HepG2 (cell line): ENCODE measurements around the gene LHX1. TPM values are rescaled to one million over a fixed set of nuclear protein-coding genes. Genes with fewer than 3 reads are reported as not detected.

Experiments used
- ARNT ChIP-seq: fragments of 450-650 bp; IDR thresholded peaks from 2 replicates; pipeline ENCODE4 v1.6.1; 2017
- GFI1 ChIP-seq: sonication (generic); formaldehyde crosslinking; IDR thresholded peaks from 2 replicates; pipeline ENCODE4 v1.5.0; 2020; ENCODE audit warnings: missing genetic modification reagents, mild to moderate bottlenecking, borderline replicate concordance
- JARID2 ChIP-seq: sonication (generic); formaldehyde crosslinking; IDR thresholded peaks from 2 replicates; pipeline ENCODE4 v1.8.1; 2023; ENCODE audit warnings: missing genetic modification reagents, inconsistent platforms; ENCODE audit not compliant: insufficient replicate concordance
- JUN ChIP-seq: sonication (generic); formaldehyde crosslinking; IDR thresholded peaks from 2 replicates; pipeline ENCODE4 v1.4.0; 2020; ENCODE audit warnings: mild to moderate bottlenecking, missing genetic modification reagents
- MIER3 ChIP-seq: IDR thresholded peaks from 2 replicates; pipeline ENCODE4 v1.6.1; 2016; ENCODE audit warnings: missing compliant biosample characterization, borderline replicate concordance
- SMAD1 ChIP-seq: sonication (generic); formaldehyde crosslinking; IDR thresholded peaks from 2 replicates; pipeline ENCODE4 v1.4.0; 2020; ENCODE audit warnings: missing genetic modification reagents, low read depth, mild to moderate bottlenecking, borderline replicate concordance
- ZKSCAN5 ChIP-seq: sonication (generic); formaldehyde crosslinking; IDR thresholded peaks from 2 replicates; pipeline ENCODE4 v1.5.1; 2020; ENCODE audit warnings: mild to moderate bottlenecking, missing genetic modification reagents
- ZNF101 ChIP-seq: sonication (generic); formaldehyde crosslinking; IDR thresholded peaks from 2 replicates; pipeline ENCODE4 v1.4.0; 2020; ENCODE audit warnings: mild to moderate bottlenecking, low read depth, missing genetic modification reagents, borderline replicate concordance
- ZNF263 ChIP-seq: sonication (generic); formaldehyde crosslinking; IDR thresholded peaks from 2 replicates; pipeline ENCODE4 v1.4.0; 2020; ENCODE audit warnings: missing genetic modification reagents
- polyA plus RNA-seq, 8 experiments: library from polyadenylated mRNA; depleted of rRNA in 3 of 8; stranded (reverse) in 7 of 8; unstranded in 1 of 8; fragments of >200 nt; fragmentation: Illumina TruSeq in 4 of 8; extraction: Trizol in 4 of 8; gene quantifications; 2 replicates each; pipeline versions ENCODE4 v1.2.1 to v1.2.3, GENCODE V29; 2011 to 2016; ENCODE audit warnings: low read depth in 4 of 8, missing spikeins in 1 of 8, mixed read lengths in 1 of 8; ENCODE audit not compliant: insufficient read depth in 1 of 8
- total RNA-seq, 5 experiments: library from RNA; depleted of rRNA; stranded (reverse); fragments of >200 nt; fragmentation: Illumina TruSeq; extraction: Trizol; gene quantifications; 2 replicates each; pipeline ENCODE4 v1.2.3, GENCODE V29; 2016; ENCODE audit warnings: low read depth in 1 of 5
- TF ChIP-seq, protein P1 (sequence below): sonication (generic); formaldehyde crosslinking; IDR thresholded peaks from 2 replicates; pipeline ENCODE4 v1.4.0; 2020; ENCODE audit warnings: mild to moderate bottlenecking, missing genetic modification reagents
- TF ChIP-seq, protein P2 (sequence below): sonication (generic); formaldehyde crosslinking; IDR thresholded peaks from 2 replicates; pipeline ENCODE4 v1.4.0; 2020; ENCODE audit warnings: missing genetic modification reagents; ENCODE audit errors: not compliant biosample characterization
- TF ChIP-seq, protein P3 (sequence below): IDR thresholded peaks from 2 replicates; pipeline ENCODE4 v1.6.1; 2012; ENCODE audit warnings: low read length, improper control_type of control experiment

Gene LHX1
- total and polyA plus RNA-seq, 2 of the 13 experiments (the other 11 are each of a cell fraction or from before 2014, with no cell fraction given), result not detected

DNA sequence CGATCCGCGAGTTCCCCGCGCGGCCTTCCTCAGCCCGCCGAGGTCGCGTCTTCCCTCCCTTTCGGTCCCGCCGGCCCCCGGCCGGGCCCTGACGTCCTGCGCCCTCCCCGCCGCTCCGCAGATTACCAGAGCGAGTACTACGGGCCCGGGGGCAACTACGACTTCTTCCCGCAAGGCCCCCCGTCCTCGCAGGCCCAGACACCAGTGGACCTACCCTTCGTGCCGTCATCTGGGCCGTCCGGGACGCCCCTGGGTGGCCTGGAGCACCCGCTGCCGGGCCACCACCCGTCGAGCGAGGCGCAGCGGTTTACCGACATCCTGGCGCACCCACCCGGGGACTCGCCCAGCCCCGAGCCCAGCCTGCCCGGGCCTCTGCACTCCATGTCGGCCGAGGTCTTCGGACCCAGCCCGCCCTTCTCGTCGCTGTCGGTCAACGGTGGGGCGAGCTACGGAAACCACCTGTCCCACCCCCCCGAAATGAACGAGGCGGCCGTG is 5.4 kb downstream of the LHX1 start (continued):
- TF ChIP-seq, protein P1, sequence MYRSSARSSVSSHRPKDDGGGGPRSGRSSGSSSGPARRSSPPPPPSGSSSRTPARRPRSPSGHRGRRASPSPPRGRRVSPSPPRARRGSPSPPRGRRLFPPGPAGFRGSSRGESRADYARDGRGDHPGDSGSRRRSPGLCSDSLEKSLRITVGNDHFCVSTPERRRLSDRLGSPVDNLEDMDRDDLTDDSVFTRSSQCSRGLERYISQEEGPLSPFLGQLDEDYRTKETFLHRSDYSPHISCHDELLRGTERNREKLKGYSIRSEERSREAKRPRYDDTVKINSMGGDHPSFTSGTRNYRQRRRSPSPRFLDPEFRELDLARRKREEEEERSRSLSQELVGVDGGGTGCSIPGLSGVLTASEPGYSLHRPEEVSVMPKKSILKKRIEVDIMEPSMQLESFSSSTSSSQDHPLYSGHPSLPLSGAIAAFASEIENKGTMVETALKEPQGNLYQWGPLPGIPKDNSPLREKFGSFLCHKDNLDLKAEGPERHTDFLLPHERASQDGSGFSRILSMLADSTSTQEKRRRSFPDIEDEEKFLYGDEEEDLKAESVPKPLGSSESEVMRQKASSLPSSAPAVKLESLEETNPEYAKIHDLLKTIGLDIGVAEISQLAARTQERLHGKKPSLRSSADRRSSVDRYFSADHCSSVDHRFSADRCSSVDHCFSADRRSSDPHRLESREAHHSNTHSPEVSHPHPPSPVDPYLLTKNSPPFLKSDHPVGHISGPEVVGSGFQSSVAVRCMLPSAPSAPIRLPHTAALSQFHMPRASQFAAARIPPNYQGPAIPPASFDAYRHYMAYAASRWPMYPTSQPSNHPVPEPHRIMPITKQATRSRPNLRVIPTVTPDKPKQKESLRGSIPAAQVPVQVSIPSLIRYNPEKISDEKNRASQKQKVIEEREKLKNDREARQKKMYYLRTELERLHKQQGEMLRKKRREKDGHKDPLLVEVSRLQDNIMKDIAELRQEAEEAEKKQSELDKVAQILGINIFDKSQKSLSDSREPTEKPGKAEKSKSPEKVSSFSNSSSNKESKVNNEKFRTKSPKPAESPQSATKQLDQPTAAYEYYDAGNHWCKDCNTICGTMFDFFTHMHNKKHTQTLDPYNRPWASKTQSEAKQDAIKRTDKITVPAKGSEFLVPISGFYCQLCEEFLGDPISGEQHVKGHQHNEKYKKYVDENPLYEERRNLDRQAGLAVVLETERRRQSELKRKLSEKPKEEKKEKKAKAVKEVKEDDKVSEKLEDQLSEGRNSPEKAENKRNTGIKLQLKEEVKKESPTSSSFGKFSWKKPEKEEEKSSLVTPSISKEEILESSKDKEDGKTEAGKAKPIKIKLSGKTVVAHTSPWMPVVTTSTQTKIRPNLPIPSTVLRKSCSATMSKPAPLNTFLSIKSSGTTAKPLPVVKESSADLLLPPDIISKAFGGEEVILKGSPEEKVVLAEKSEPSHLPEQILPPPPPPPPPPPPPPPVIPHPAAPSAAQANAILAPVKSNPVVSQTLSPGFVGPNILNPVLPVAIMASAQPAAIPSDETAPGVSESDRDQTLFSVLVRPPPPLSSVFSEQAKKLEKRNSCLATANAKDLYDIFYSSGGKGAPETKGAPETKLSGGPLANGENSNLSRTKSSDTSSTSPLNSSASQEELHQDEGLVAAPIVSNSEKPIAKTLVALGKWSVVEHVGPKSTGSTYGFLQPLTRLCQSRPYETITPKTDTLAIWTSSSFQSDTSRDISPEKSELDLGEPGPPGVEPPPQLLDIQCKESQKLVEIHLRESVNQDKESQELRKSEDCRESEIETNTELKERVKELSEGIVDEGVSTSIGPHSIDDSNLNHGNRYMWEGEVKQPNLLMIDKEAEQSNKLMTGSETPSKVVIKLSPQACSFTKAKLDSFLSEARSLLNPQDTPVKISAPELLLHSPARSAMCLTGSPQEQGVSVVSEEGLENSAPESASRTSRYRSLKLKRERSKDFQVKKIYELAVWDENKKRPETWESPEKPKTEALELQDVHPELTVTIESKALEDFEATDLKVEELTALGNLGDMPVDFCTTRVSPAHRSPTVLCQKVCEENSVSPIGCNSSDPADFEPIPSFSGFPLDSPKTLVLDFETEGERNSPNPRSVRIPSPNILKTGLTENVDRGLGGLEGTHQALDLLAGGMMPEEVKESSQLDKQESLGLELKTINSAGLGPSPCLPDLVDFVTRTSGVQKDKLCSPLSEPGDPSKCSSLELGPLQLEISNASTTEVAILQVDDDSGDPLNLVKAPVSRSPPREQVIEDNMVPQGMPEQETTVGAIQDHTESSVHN (CRISPR knock-in tag), result no peak
- TF ChIP-seq, protein P2, sequence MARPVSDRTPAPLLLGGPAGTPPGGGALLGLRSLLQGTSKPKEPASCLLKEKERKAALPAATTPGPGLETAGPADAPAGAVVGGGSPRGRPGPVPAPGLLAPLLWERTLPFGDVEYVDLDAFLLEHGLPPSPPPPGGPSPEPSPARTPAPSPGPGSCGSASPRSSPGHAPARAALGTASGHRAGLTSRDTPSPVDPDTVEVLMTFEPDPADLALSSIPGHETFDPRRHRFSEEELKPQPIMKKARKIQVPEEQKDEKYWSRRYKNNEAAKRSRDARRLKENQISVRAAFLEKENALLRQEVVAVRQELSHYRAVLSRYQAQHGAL, result no peak
- no peak for TF ChIP-seq ZNF101 (CRISPR knock-in tag)
- no peak for TF ChIP-seq JARID2 (CRISPR knock-in tag)
- no peak for TF ChIP-seq JUN
- no peak for TF ChIP-seq SMAD1 (CRISPR knock-in tag)
- TF ChIP-seq, protein P3, sequence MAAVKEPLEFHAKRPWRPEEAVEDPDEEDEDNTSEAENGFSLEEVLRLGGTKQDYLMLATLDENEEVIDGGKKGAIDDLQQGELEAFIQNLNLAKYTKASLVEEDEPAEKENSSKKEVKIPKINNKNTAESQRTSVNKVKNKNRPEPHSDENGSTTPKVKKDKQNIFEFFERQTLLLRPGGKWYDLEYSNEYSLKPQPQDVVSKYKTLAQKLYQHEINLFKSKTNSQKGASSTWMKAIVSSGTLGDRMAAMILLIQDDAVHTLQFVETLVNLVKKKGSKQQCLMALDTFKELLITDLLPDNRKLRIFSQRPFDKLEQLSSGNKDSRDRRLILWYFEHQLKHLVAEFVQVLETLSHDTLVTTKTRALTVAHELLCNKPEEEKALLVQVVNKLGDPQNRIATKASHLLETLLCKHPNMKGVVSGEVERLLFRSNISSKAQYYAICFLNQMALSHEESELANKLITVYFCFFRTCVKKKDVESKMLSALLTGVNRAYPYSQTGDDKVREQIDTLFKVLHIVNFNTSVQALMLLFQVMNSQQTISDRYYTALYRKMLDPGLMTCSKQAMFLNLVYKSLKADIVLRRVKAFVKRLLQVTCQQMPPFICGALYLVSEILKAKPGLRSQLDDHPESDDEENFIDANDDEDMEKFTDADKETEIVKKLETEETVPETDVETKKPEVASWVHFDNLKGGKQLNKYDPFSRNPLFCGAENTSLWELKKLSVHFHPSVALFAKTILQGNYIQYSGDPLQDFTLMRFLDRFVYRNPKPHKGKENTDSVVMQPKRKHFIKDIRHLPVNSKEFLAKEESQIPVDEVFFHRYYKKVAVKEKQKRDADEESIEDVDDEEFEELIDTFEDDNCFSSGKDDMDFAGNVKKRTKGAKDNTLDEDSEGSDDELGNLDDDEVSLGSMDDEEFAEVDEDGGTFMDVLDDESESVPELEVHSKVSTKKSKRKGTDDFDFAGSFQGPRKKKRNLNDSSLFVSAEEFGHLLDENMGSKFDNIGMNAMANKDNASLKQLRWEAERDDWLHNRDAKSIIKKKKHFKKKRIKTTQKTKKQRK, result no peak
- TF ChIP-seq MIER3 (CRISPR knock-in tag), result no peak
- TF ChIP-seq GFI1 (CRISPR knock-in tag), result no peak
- TF ChIP-seq ZNF263 (CRISPR knock-in tag), result no peak
- no peak for TF ChIP-seq ARNT
- TF ChIP-seq ZKSCAN5, result no peak
- TF ChIP-seq, all 625 proteins: peak for 0
